HepG2 (cell line): Measurements from ENCODE around the gene LITAFD. TPM values are rescaled to one million over a fixed set of nuclear protein-coding genes. Genes with fewer than 3 reads are reported as not detected.
A peak's percentile ranks its signal among the peaks of the same experiment; 100 is the strongest.

ENCODE experiments used
- ATF7 ChIP-seq, 2 experiments: fragments of 450-650 bp in 1 of 2; sonication (generic) in 1 of 2; formaldehyde crosslinking in 1 of 2; IDR thresholded peaks; 2 replicates each; pipeline versions ENCODE4 v1.4.0 to v1.6.1; 2016 to 2020; ENCODE audit warnings: antibody characterized with exemption in 1 of 2, mild to moderate bottlenecking in 1 of 2, missing genetic modification reagents in 1 of 2
- IRF9 ChIP-seq: sonication (generic); formaldehyde crosslinking; IDR thresholded peaks from 2 replicates; pipeline ENCODE4 v1.8.0; 2022; ENCODE audit warnings: missing genetic modification reagents, mild to moderate bottlenecking, borderline replicate concordance
- JUNB ChIP-seq: sonication (generic); formaldehyde crosslinking; IDR thresholded peaks from 2 replicates; pipeline ENCODE4 v1.8.0; 2022; ENCODE audit warnings: missing genetic modification reagents, mild to moderate bottlenecking, borderline replicate concordance
- KDM1A ChIP-seq: IDR thresholded peaks from 2 replicates; pipeline ENCODE4 v1.6.1; 2016; ENCODE audit warnings: missing compliant biosample characterization
- ONECUT2 ChIP-seq: sonication (generic); formaldehyde crosslinking; IDR thresholded peaks from 2 replicates; pipeline ENCODE4 v1.4.0; 2020; ENCODE audit warnings: missing genetic modification reagents
- PAX8 ChIP-seq: sonication (generic); formaldehyde crosslinking; IDR thresholded peaks from 2 replicates; pipeline ENCODE4 v1.8.0; 2022; ENCODE audit warnings: mild to moderate bottlenecking, missing genetic modification reagents, borderline replicate concordance
- PBX3 ChIP-seq: sonication (generic); formaldehyde crosslinking; IDR thresholded peaks from 2 replicates; pipeline ENCODE4 v1.8.1; 2023; ENCODE audit warnings: missing genetic modification reagents, inconsistent platforms, borderline replicate concordance
- PLSCR1 ChIP-seq: sonication (generic); formaldehyde crosslinking; IDR thresholded peaks from 2 replicates; pipeline ENCODE4 v1.5.0; 2020; ENCODE audit warnings: missing genetic modification reagents, mild to moderate bottlenecking, borderline replicate concordance
- RBM39 ChIP-seq: fragments of 200-400 bp; formaldehyde crosslinking; IDR thresholded peaks from one replicate; pipeline ENCODE4 v1.6.1; 2018; ENCODE audit warnings: antibody characterized with exemption, mild to moderate bottlenecking, low read depth, low read length; ENCODE audit not compliant: poor library complexity, severe bottlenecking
- RERE ChIP-seq: IDR thresholded peaks from 2 replicates; pipeline ENCODE4 v1.6.1; 2016; ENCODE audit warnings: low read depth, missing genetic modification reagents, missing compliant biosample characterization
- SRSF4 ChIP-seq: fragments of 200-400 bp; formaldehyde crosslinking; IDR thresholded peaks from one replicate; pipeline ENCODE4 v1.6.1; 2018; ENCODE audit warnings: mild to moderate bottlenecking, low read depth, low read length, moderate library complexity; ENCODE audit not compliant: poor library complexity, severe bottlenecking
- SRY ChIP-seq: sonication (generic); formaldehyde crosslinking; IDR thresholded peaks from 2 replicates; pipeline ENCODE4 v1.8.0; 2022; ENCODE audit warnings: mild to moderate bottlenecking, missing genetic modification reagents
- TOE1 ChIP-seq: sonication (generic); formaldehyde crosslinking; IDR thresholded peaks from 2 replicates; pipeline ENCODE4 v1.4.0; 2020; ENCODE audit warnings: mild to moderate bottlenecking, missing genetic modification reagents
- U2AF2 ChIP-seq: fragments of 200-400 bp; formaldehyde crosslinking; IDR thresholded peaks from 2 replicates; pipeline ENCODE4 v1.6.1; 2017; ENCODE audit warnings: low read depth, mild to moderate bottlenecking, low read length
- ZNF232 ChIP-seq: sonication (generic); formaldehyde crosslinking; IDR thresholded peaks from 2 replicates; pipeline ENCODE4 v1.4.0; 2020; ENCODE audit warnings: missing genetic modification reagents, borderline replicate concordance
- ZNF30 ChIP-seq: sonication (generic); formaldehyde crosslinking; IDR thresholded peaks from 2 replicates; pipeline ENCODE4 v1.5.0; 2020; ENCODE audit warnings: mild to moderate bottlenecking, missing genetic modification reagents
- ZNF326 ChIP-seq: sonication (generic); formaldehyde crosslinking; IDR thresholded peaks from 2 replicates; pipeline ENCODE4 v1.4.0; 2020; ENCODE audit warnings: missing genetic modification reagents, borderline replicate concordance
- ZNF530 ChIP-seq: sonication (generic); formaldehyde crosslinking; IDR thresholded peaks from 2 replicates; pipeline ENCODE4 v1.5.0; 2020; ENCODE audit warnings: low read depth, mild to moderate bottlenecking, missing genetic modification reagents
- ZNF598 ChIP-seq: sonication (generic); formaldehyde crosslinking; IDR thresholded peaks from 2 replicates; pipeline ENCODE4 v1.5.1; 2020; ENCODE audit warnings: mild to moderate bottlenecking, missing genetic modification reagents, borderline replicate concordance
- ZNF816 ChIP-seq: sonication (generic); formaldehyde crosslinking; IDR thresholded peaks from 2 replicates; pipeline ENCODE4 v1.8.0; 2022; ENCODE audit warnings: missing genetic modification reagents, mild to moderate bottlenecking, borderline replicate concordance
- ZNF850 ChIP-seq: sonication (generic); formaldehyde crosslinking; conservative IDR thresholded peaks from 2 replicates; pipeline ENCODE4 v1.9.0; 2021; ENCODE audit warnings: mild to moderate bottlenecking, missing genetic modification reagents
- polyA plus RNA-seq, 8 experiments: library from polyadenylated mRNA; depleted of rRNA in 3 of 8; stranded (reverse) in 7 of 8; unstranded in 1 of 8; fragments of >200 nt; fragmentation: Illumina TruSeq in 4 of 8; extraction: Trizol in 4 of 8; gene quantifications; 2 replicates each; pipeline versions ENCODE4 v1.2.1 to v1.2.3, GENCODE V29; 2011 to 2016; ENCODE audit warnings: low read depth in 4 of 8, missing spikeins in 1 of 8, mixed read lengths in 1 of 8; ENCODE audit not compliant: insufficient read depth in 1 of 8
- total RNA-seq, 5 experiments: library from RNA; depleted of rRNA; stranded (reverse); fragments of >200 nt; fragmentation: Illumina TruSeq; extraction: Trizol; gene quantifications; 2 replicates each; pipeline ENCODE4 v1.2.3, GENCODE V29; 2016; ENCODE audit warnings: low read depth in 1 of 5

Gene LITAFD
- total and polyA plus RNA-seq, 2 of the 13 experiments (the other 11 are each of a cell fraction or from before 2014, with no cell fraction given): not detected

GRCh38 chr16:8867216-8867931 lies 14.8 kb upstream of the LITAFD start (continued):
- TF ChIP-seq ZNF816 (CRISPR knock-in tag) (no peak), ATF7 (IDR thresholded peaks at IDR 0.05) (no peak), ATF7 (CRISPR knock-in tag; IDR thresholded peaks at IDR 0.05) (no peak), RBM39 (peak; percentile 51), ZNF30 (CRISPR knock-in tag) (no peak), ZNF530 (no peak), TOE1 (CRISPR knock-in tag) (no peak), SRY (CRISPR knock-in tag) (peak; percentile 61; the same call in 1 of the 2 replicates), ZNF598 (peak; percentile 81; the same call in 1 of the 2 replicates), PLSCR1 (no peak), U2AF2 (no peak; the same call in 1 of the 2 replicates), SRSF4 (no peak), PAX8 (CRISPR knock-in tag) (peak; percentile 52; the same call in 1 of the 2 replicates), PBX3 (CRISPR knock-in tag) (no peak), KDM1A (CRISPR knock-in tag) (no peak), JUNB (CRISPR knock-in tag) (no peak), ONECUT2 (no peak), ZNF232 (CRISPR knock-in tag) (peak; percentile 10), ZNF326 (no peak), ZNF850 (CRISPR knock-in tag) (no peak), RERE (no peak), IRF9 (CRISPR knock-in tag) (no peak)
